Thymus (tissue), 11 donors: Measurements from ENCODE around the gene BCO1. TPM values are rescaled to one million over a fixed set of nuclear protein-coding genes. Genes with fewer than 3 reads are reported as not detected.

ENCODE experiments used
- DNase-seq, 9 donors: peaks; one replicate each; pipeline ENCODE4 v3.0.0-alpha.2; 2013; ENCODE audit warnings: low spot score in 9 of 9, low read depth in 6 of 9, missing footprints in 1 of 9
- H3K27ac ChIP-seq, 2 donors: one replicate each; pipeline ENCODE4 v1.5.1; 2013; ENCODE audit warnings: control low read depth in 1 of 2, low read depth in 1 of 2, low read length in 1 of 2, mild to moderate bottlenecking in 1 of 2, moderate library complexity in 1 of 2
- H3K27me3 ChIP-seq, 2 donors: one replicate each; pipeline ENCODE4 v1.5.1; 2013; ENCODE audit warnings: low read length in 1 of 2; ENCODE audit not compliant: control insufficient read depth in 2 of 2, insufficient read depth in 1 of 2
- H3K36me3 ChIP-seq, 2 donors: one replicate each; pipeline ENCODE4 v1.5.1; 2013; ENCODE audit warnings: low read length in 1 of 2, mild to moderate bottlenecking in 1 of 2, moderate library complexity in 1 of 2; ENCODE audit not compliant: control insufficient read depth in 2 of 2, insufficient read depth in 2 of 2
- H3K4me1 ChIP-seq, 2 donors: one replicate each; pipeline ENCODE4 v1.5.1; 2013; ENCODE audit warnings: low read length in 2 of 2; ENCODE audit not compliant: control insufficient read depth in 2 of 2, insufficient read depth in 2 of 2
- H3K4me3 ChIP-seq, 2 donors: one replicate each; pipeline ENCODE4 v1.5.1; 2013; ENCODE audit warnings: low read length in 2 of 2, control low read depth in 1 of 2, mild to moderate bottlenecking in 1 of 2
- H3K9me3 ChIP-seq, 2 donors: one replicate each; pipeline ENCODE4 v1.5.1; 2013; ENCODE audit warnings: low read length in 1 of 2, mild to moderate bottlenecking in 1 of 2; ENCODE audit not compliant: control insufficient read depth in 2 of 2, insufficient read depth in 1 of 2
- WGBS: extraction: QIAGEN DNeasy Blood & Tissue Kit; methylation state at CpG from one replicate; pipeline ENCODE4 v1.1.7; 2013; 5-methylcytosine and 5-hydroxymethylcytosine counted together
- polyA plus RNA-seq: library from polyadenylated mRNA; stranded (reverse); fragments of 200-250 nt; gene quantifications from one replicate; pipeline ENCODE4 v1.2.3, GENCODE V29; 2013
- total RNA-seq: library from RNA; stranded (reverse); fragments of 120-200 nt; gene quantifications from one replicate; pipeline ENCODE4 v1.2.4, GENCODE V29; 2013
- donor health status: healthy.

Gene BCO1
- total and polyA plus RNA-seq, 2 donors, result 0.14 to 1.2 TPM

- 91% methylated on average over 7 of the region's 7 CpGs for WGBS
- no peaks in the 10 kb centered on the region for H3K4me1 ChIP-seq
- H3K4me3 ChIP-seq, result no peak overlapping the region
- no peak overlapping the region for H3K27ac ChIP-seq
- DNase-seq, result no peak
- H3K9me3 ChIP-seq, result no peaks in the 10 kb centered on the region
- no peaks in the 10 kb centered on the region for H3K36me3 ChIP-seq
- H3K27me3 ChIP-seq, result no peaks in the 10 kb centered on the region
Observed at GRCh38 chr16:81296631-81297030, 58.1 kb downstream of the BCO1 start.

- Histone ChIP-seq H3K4me3 (no peak overlapping the region), H3K9me3 (no peaks in the 10 kb centered on the region), H3K27me3 (no peaks in the 10 kb centered on the region), H3K36me3 (no peaks in the 10 kb centered on the region), H3K27ac (no peak overlapping the region), H3K4me1 (no peaks in the 10 kb centered on the region)
- WGBS, result 94% methylated on average over 3 of the region's 3 CpGs
- DNase-seq, result no peak
Observed at GRCh38 chr16:81307770-81308169, 69.3 kb downstream of the BCO1 start.

- DNase-seq, result no peak
- Histone ChIP-seq H3K36me3 (no peaks in the 10 kb centered on the region), H3K9me3 (no peaks in the 10 kb centered on the region), H3K4me3 (no peak overlapping the region), H3K4me1 (peaks cover 10 to 12% of the 10 kb centered on the region in 2 donors), H3K27me3 (no peaks in the 10 kb centered on the region), H3K27ac (no peak overlapping the region)
- 92% methylated on average over 5 of the region's 5 CpGs for WGBS
Observed at GRCh38 chr16:81310045-81310644, 71.7 kb downstream of the BCO1 start.

GRCh38 chr16:81311762-81312161, 73.3 kb downstream of the BCO1 start:
- H3K27ac ChIP-seq, result no peak overlapping the region
- no peaks in the 10 kb centered on the region for H3K9me3 ChIP-seq
- no peak overlapping the region for H3K4me3 ChIP-seq
- H3K36me3 ChIP-seq, result no peaks in the 10 kb centered on the region
- no peak for DNase-seq
- no peaks in the 10 kb centered on the region for H3K27me3 ChIP-seq
- peaks cover 15 to 16% of the 10 kb centered on the region in 2 donors for H3K4me1 ChIP-seq

- WGBS, result 11% methylated on average over 16 of the region's 16 CpGs
- no peaks in the 10 kb centered on the region for H3K36me3 ChIP-seq
- no peaks in the 10 kb centered on the region for H3K9me3 ChIP-seq
- peak in 4 of 9 donors; percentile 2 to 9 (median 4) for DNase-seq
- H3K27ac ChIP-seq, result peak overlapping the region; percentile 22 to 61
- H3K4me3 ChIP-seq, result peak overlapping the region; percentile 91
- H3K27me3 ChIP-seq, result no peaks in the 10 kb centered on the region
- H3K4me1 ChIP-seq, result peaks cover 15 to 16% of the 10 kb centered on the region in 2 donors
Observed at GRCh38 chr16:81313701-81314602, 75.5 kb downstream of the BCO1 start.

- Histone ChIP-seq H3K4me1 (peaks cover 15 to 16% of the 10 kb centered on the region in 2 donors), H3K4me3 (peak within 1 kb of the TSS; percentile 91), H3K27ac (peak within 1 kb of the TSS; percentile 61 to 89), H3K36me3 (no peaks in the 10 kb centered on the region), H3K27me3 (no peaks in the 10 kb centered on the region), H3K9me3 (no peaks in the 10 kb centered on the region)
- DNase-seq, result peak; percentile 88 to 98 (median 94)
- WGBS, result under 1% methylated on average over 75 of the region's 75 CpGs
Observed at GRCh38 chr16:81314603-81315270, 76.2 kb downstream of the BCO1 start, which contains the start of gene GAN. Gene GAN (plus strand): TSS chr16:81314962. CDS start chr16:81315114, 152 bp downstream.

- Histone ChIP-seq H3K4me1 (peaks cover 15 to 16% of the 10 kb centered on the region in 2 donors), H3K27me3 (no peaks in the 10 kb centered on the region), H3K27ac (peak overlapping the region in 1 of 2 donors; percentile 89), H3K36me3 (no peaks in the 10 kb centered on the region), H3K9me3 (no peaks in the 10 kb centered on the region), H3K4me3 (peak overlapping the region; percentile 91)
- WGBS, result 1% methylated on average over 88 of the region's 88 CpGs
- peak in 5 of 9 donors; percentile 3 to 45 (median 29) for DNase-seq
Observed at GRCh38 chr16:81315271-81316175, 77.0 kb downstream of the BCO1 start.

- 96% methylated on average over 5 of the region's 5 CpGs for WGBS
- Histone ChIP-seq H3K9me3 (no peaks in the 10 kb centered on the region), H3K27ac (no peak overlapping the region), H3K4me3 (peak overlapping the region; percentile 91), H3K36me3 (no peaks in the 10 kb centered on the region), H3K4me1 (peaks cover 15 to 16% of the 10 kb centered on the region in 2 donors), H3K27me3 (no peaks in the 10 kb centered on the region)
- DNase-seq, result no peak
Observed at GRCh38 chr16:81316176-81316496, 77.6 kb downstream of the BCO1 start.
